HAP-1 (cell line): ENCODE data around the gene SERPINF2.
"Not testable (repeated sequence)": the region's sequence is repeated elsewhere in the genome, so short reads cannot be mapped to it uniquely, and the experiment has no call there.

ENCODE experiments used
- DNase-seq, 2 experiments: peaks; one replicate each; pipeline ENCODE4 v3.0.0-alpha.2; 2016 to 2020; ENCODE audit warnings: low spot score in 2 of 2
- H3K27me3 ChIP-seq: fragments of 250-450 bp; sonication (Bioruptor Pico); 2 replicates; pipeline ENCODE4 v1.5.1; 2020; ENCODE audit warnings: low read depth, mild to moderate bottlenecking, moderate library complexity
- H3K36me3 ChIP-seq: fragments of 250-450 bp; sonication (Bioruptor Pico); replicated peaks from 2 replicates; pipeline ENCODE4 v1.5.1; 2020; ENCODE audit warnings: mild to moderate bottlenecking
- H3K4me1 ChIP-seq: fragments of 250-450 bp; sonication (Bioruptor Pico); 2 replicates; pipeline ENCODE4 v1.5.1; 2020; ENCODE audit warnings: mild to moderate bottlenecking
- H3K4me3 ChIP-seq: fragments of 250-450 bp; sonication (Bioruptor Pico); 2 replicates; pipeline ENCODE4 v1.5.1; 2020; ENCODE audit warnings: mild to moderate bottlenecking, moderate library complexity
- H3K9me3 ChIP-seq: fragments of 250-450 bp; sonication (Bioruptor Pico); 2 replicates; pipeline ENCODE4 v1.5.1; 2020; ENCODE audit warnings: mild to moderate bottlenecking, moderate library complexity
- in situ Hi-C: fragments of 300-500 bp; cut with MboI; formaldehyde crosslinking; loops from 3 replicates; pipeline ENCODE4 v1.14.3; 2020; ENCODE audit warnings: low sequenced_read_pairs, inconsistent platforms, mixed read lengths

Gene SERPINF2

GRCh38 chr17:1789936-1790335 lies 47.3 kb downstream of the SERPINF2 start:
- H3K4me1 ChIP-seq = peaks cover 4% of the 10 kb centered on the region
- in situ Hi-C loops = no loop called here
- H3K9me3 ChIP-seq = no peaks in the 10 kb centered on the region
- H3K4me3 ChIP-seq = no peak overlapping the region
- no peaks in the 10 kb centered on the region for H3K27me3 ChIP-seq
- no peak for DNase-seq
- peaks cover 12% of the 10 kb centered on the region for H3K36me3 ChIP-seq

- Histone ChIP-seq H3K4me3 (no peak overlapping the region), H3K36me3 (peaks cover 14% of the 10 kb centered on the region; the same call in 1 of the 2 replicates), H3K4me1 (peaks cover 4% of the 10 kb centered on the region), H3K27me3 (no peaks in the 10 kb centered on the region), H3K9me3 (no peaks in the 10 kb centered on the region)
- no peak for DNase-seq
- in situ Hi-C loops = no loop called here
These were observed 50.1 kb downstream of the SERPINF2 start for GRCh38 chr17:1792495-1793446.

GRCh38 chr17:1793447-1793806 lies 50.8 kb downstream of the SERPINF2 start:
- H3K36me3 ChIP-seq = peaks cover 17% of the 10 kb centered on the region; the same call in 1 of the 2 replicates
- in situ Hi-C loops = no loop called here
- H3K9me3 ChIP-seq = no peaks in the 10 kb centered on the region
- no peak overlapping the region for H3K4me3 ChIP-seq
- peaks cover 4% of the 10 kb centered on the region for H3K4me1 ChIP-seq
- no peak for DNase-seq
- no peaks in the 10 kb centered on the region for H3K27me3 ChIP-seq

GRCh38 chr17:1796800-1797199 lies 54.1 kb downstream of the SERPINF2 start:
- in situ Hi-C loops = no loop called here

GRCh38 chr17:1797323-1797722 lies 54.7 kb downstream of the SERPINF2 start:
- Histone ChIP-seq H3K4me1 (no peaks in the 10 kb centered on the region), H3K27me3 (no peaks in the 10 kb centered on the region), H3K4me3 (no peak overlapping the region), H3K36me3 (peaks cover 35% of the 10 kb centered on the region), H3K9me3 (no peaks in the 10 kb centered on the region)
- in situ Hi-C loops = no loop called here
- no peak for DNase-seq

More at GRCh38 chr17:1796800-1797199, 54.1 kb downstream of the SERPINF2 start:
- no peak overlapping the region for H3K4me3 ChIP-seq
- no peaks in the 10 kb centered on the region for H3K9me3 ChIP-seq
- peaks cover under 1% of the 10 kb centered on the region; the same call in 1 of the 2 replicates for H3K4me1 ChIP-seq
- no peaks in the 10 kb centered on the region for H3K27me3 ChIP-seq
- no peak for DNase-seq
- H3K36me3 ChIP-seq = peaks cover 35% of the 10 kb centered on the region

GRCh38 chr17:1797846-1798245 lies 55.2 kb downstream of the SERPINF2 start:
- H3K27me3 ChIP-seq, H3K9me3 ChIP-seq, in situ Hi-C loops, H3K4me3 ChIP-seq, H3K4me1 ChIP-seq, DNase-seq: not testable (repeated sequence)
- peaks cover 34% of the 10 kb centered on the region for H3K36me3 ChIP-seq

GRCh38 chr17:1800240-1800639 lies 57.6 kb downstream of the SERPINF2 start:
- H3K36me3 ChIP-seq = peaks cover 42% of the 10 kb centered on the region
- H3K4me3 ChIP-seq = no peak overlapping the region
- no peaks in the 10 kb centered on the region for H3K4me1 ChIP-seq
- no peak for DNase-seq
- in situ Hi-C loops = no loop called here
- no peaks in the 10 kb centered on the region for H3K27me3 ChIP-seq
- H3K9me3 ChIP-seq = no peaks in the 10 kb centered on the region

- H3K4me3 ChIP-seq = no peak overlapping the region
- no peak for DNase-seq
- peaks cover 42% of the 10 kb centered on the region for H3K36me3 ChIP-seq
- H3K4me1 ChIP-seq = no peaks in the 10 kb centered on the region
- no peaks in the 10 kb centered on the region for H3K9me3 ChIP-seq
- no peaks in the 10 kb centered on the region for H3K27me3 ChIP-seq
- in situ Hi-C loops = no loop called here
These were observed 58.0 kb downstream of the SERPINF2 start for GRCh38 chr17:1800712-1801111.

GRCh38 chr17:1802429-1802828 lies 59.8 kb downstream of the SERPINF2 start:
- Histone ChIP-seq H3K4me3 (no peak overlapping the region), H3K27me3 (no peaks in the 10 kb centered on the region), H3K36me3 (peaks cover 34% of the 10 kb centered on the region), H3K4me1 (no peaks in the 10 kb centered on the region), H3K9me3 (no peaks in the 10 kb centered on the region)
- in situ Hi-C loops = no loop called here
- DNase-seq = no peak

GRCh38 chr17:1803280-1803679 lies 60.6 kb downstream of the SERPINF2 start:
- Histone ChIP-seq H3K36me3 (peaks cover 32% of the 10 kb centered on the region), H3K4me3 (no peak overlapping the region), H3K9me3 (no peaks in the 10 kb centered on the region), H3K27me3 (no peaks in the 10 kb centered on the region), H3K4me1 (no peaks in the 10 kb centered on the region)
- no peak for DNase-seq
- in situ Hi-C loops = no loop called here
